Tibial nerve (tissue), 4 donors: Measurements from ENCODE around the gene MRC1. TPM values are rescaled to one million over a fixed set of nuclear protein-coding genes. Genes with fewer than 3 reads are reported as not detected.

Source experiments
- DNase-seq, 2 donors: peaks; one replicate each; pipeline ENCODE4 v3.0.0-alpha.2; 2019; ENCODE audit warnings: low spot score in 2 of 2
- H3K27ac ChIP-seq, 4 donors: fragments of 200-600 bp; sonication (generic) in 3 of 4; one replicate each; pipeline ENCODE4 v1.5.1; 2017 to 2019; ENCODE audit warnings: mild to moderate bottlenecking in 1 of 4
- H3K27me3 ChIP-seq, 2 donors: fragments of 200-600 bp; sonication (generic) in 1 of 2; one replicate each; pipeline versions ENCODE4 v1.5.1 to v1.6.0; 2017 to 2019
- H3K36me3 ChIP-seq, 3 donors: fragments of 200-600 bp; sonication (generic); one replicate each; pipeline ENCODE4 v1.5.1; 2018 to 2019
- H3K4me1 ChIP-seq, 4 donors: fragments of 200-600 bp; sonication (generic) in 3 of 4; one replicate each; pipeline ENCODE4 v1.5.1; 2017 to 2019
- H3K4me3 ChIP-seq, 4 donors: fragments of 200-600 bp; sonication (generic) in 3 of 4; one replicate each; pipeline ENCODE4 v1.5.1; 2017 to 2019; ENCODE audit warnings: mild to moderate bottlenecking in 1 of 4, moderate library complexity in 1 of 4
- H3K9me3 ChIP-seq, 4 donors: fragments of 200-600 bp; sonication (generic) in 3 of 4; one replicate each; pipeline ENCODE4 v1.5.1; 2017 to 2019
- EP300 ChIP-seq, 2 donors: sonication (generic); formaldehyde crosslinking; IDR thresholded peaks; one replicate each; pipeline ENCODE4 v1.6.1; 2017; ENCODE audit warnings: antibody characterized with exemption in 2 of 2, mild to moderate bottlenecking in 1 of 2
- POLR2A ChIP-seq, 2 donors: fragments of 450-650 bp; IDR thresholded peaks; one replicate each; pipeline ENCODE4 v1.6.1; 2017; ENCODE audit warnings: antibody characterized with exemption in 2 of 2, mild to moderate bottlenecking in 2 of 2, moderate library complexity in 2 of 2
- WGBS, 2 donors: methylation state at CpG; one replicate each; pipeline ENCODE4 v1.1.5; 2018; 5-methylcytosine and 5-hydroxymethylcytosine counted together
- total RNA-seq, 4 donors: library from RNA; depleted of rRNA; stranded (reverse); fragments of >200 nt; gene quantifications; one replicate each; pipeline ENCODE4 v1.1.0, GENCODE V29; 2016
- TF ChIP-seq, protein P1 (sequence below), 5 experiments: fragments of 200-600 bp in 3 of 5; fragments of 450-650 bp in 2 of 5; sonication (generic) in 3 of 5; IDR thresholded peaks; one replicate each; pipeline ENCODE4 v1.5.1; 2016 to 2019; ENCODE audit warnings: antibody characterized with exemption in 5 of 5, mild to moderate bottlenecking in 3 of 5, moderate library complexity in 2 of 5

MRC1 gene
- total RNA-seq, 4 donors from 2014 or later = 34.3 to 52.2 (median 44.8) TPM

DNA sequence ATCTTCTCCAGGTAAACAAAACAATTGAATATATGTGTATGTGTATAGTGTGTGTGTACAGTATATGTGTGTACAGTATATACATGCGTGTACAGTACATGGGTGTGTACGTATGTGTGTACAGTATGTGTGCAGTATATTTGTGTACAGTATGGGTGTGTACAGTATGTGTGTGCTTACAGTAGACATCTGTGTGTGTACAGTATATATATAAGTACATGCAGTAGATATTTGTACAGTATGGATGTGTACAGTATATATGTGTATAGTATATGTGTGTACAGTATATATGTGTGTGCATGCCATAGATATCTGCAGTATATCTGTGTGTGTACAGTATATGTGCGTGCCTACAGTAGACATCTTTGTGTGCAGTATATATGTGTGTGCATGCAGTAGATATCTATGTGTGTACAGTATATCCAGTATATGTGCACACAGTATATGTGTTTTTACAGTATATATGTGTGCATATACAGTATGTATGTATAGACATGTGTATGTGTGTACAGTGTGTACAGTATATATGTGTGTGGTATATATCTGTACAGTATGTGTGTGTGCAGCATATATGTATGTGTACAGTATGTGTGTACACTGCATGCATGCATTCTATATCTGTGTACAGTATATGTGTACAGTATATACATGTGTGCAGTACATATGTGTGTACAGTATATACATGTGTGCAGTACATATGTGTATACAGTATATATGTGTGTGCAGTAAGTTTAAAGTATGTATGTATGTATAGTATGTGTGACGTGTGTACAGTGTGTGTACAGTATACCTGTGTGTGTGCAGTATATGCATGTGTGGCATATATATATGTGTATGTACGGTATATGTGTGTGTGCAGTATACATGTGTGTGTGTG lies 105.3 kb downstream of the MRC1 start:
- Histone ChIP-seq H3K4me1 (no peaks in the 10 kb centered on the region), H3K27ac (no peak overlapping the region), H3K36me3 (no peaks in the 10 kb centered on the region), H3K9me3 (no peaks in the 10 kb centered on the region), H3K4me3 (no peak overlapping the region), H3K27me3 (no peaks in the 10 kb centered on the region)
- TF ChIP-seq EP300 (IDR thresholded peaks at IDR 0.05) = no peak
- WGBS, 2 donors = 78 to 96% methylated on average over 5 of the region's 5 CpGs
- DNase-seq = no peak

DNA sequence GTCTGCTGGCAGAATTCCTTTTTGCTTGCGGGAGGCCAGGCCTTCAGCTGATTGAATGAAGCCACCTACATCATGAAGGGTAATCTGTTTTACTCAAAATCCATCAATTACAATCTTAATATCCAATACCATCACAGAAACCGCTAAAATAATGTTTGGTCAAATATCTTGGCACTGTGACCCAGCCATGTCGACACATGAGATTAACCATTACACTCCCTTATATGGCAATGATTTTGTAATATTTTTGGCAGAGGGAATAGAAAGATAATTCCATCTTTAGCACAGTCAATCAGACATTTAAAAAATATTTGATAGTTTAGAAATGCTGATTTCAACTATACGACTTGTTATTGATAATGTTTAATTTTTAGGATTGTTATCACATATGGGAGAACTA lies 106.0 kb downstream of the MRC1 start:
- Histone ChIP-seq H3K4me3 (no peak overlapping the region), H3K27me3 (no peaks in the 10 kb centered on the region), H3K27ac (no peak overlapping the region), H3K36me3 (no peaks in the 10 kb centered on the region), H3K9me3 (no peaks in the 10 kb centered on the region), H3K4me1 (no peaks in the 10 kb centered on the region)
- 69 to 79% methylated on average over 4 of the region's 4 CpGs for WGBS, 2 donors
- TF ChIP-seq, protein P1, sequence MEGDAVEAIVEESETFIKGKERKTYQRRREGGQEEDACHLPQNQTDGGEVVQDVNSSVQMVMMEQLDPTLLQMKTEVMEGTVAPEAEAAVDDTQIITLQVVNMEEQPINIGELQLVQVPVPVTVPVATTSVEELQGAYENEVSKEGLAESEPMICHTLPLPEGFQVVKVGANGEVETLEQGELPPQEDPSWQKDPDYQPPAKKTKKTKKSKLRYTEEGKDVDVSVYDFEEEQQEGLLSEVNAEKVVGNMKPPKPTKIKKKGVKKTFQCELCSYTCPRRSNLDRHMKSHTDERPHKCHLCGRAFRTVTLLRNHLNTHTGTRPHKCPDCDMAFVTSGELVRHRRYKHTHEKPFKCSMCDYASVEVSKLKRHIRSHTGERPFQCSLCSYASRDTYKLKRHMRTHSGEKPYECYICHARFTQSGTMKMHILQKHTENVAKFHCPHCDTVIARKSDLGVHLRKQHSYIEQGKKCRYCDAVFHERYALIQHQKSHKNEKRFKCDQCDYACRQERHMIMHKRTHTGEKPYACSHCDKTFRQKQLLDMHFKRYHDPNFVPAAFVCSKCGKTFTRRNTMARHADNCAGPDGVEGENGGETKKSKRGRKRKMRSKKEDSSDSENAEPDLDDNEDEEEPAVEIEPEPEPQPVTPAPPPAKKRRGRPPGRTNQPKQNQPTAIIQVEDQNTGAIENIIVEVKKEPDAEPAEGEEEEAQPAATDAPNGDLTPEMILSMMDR (IDR thresholded peaks at IDR 0.05) = no peak
- no peak for TF ChIP-seq EP300 (IDR thresholded peaks at IDR 0.05)
- no peak for DNase-seq

DNA sequence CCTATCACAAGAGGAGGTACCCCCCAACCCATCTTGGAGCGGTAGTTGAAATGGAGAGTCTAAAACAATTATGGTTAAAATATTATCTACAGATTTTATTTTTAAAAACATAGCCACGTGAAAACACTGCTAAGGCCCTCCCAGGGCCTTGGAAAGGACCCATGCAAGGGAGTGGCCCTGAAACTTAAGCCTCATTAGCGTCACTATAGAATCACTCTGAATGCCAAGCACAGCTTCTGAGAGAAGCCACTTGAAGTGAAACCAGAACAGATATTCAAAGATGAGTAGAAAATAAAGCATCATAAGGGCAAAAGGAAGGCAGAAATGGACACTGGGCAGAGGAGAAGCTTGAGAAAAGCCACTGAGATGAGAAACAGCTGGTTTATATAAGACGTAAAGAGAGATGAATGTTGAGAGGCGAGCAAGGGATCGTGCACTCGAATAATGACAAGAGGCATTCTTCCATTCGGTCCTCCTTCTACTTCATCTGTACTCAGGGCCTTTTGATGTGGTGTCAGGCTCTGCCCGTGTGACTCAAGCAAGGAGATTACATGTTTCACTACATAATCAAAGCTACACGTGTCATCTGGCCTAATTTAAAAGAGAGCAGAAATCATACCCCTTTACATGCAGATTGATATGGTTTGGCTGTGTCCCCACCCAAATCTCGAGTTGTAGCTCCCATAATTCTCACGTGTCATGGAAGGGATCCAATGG lies 109.2 kb downstream of the MRC1 start:
- H3K27ac ChIP-seq = no peak overlapping the region
- WGBS, 2 donors = 85 to 86% methylated on average over 12 of the region's 12 CpGs
- TF ChIP-seq EP300 (IDR thresholded peaks at IDR 0.05) (no peak), POLR2A (IDR thresholded peaks at IDR 0.05) (no peak)
- TF ChIP-seq, protein P1 (IDR thresholded peaks at IDR 0.05) = no peak

DNA sequence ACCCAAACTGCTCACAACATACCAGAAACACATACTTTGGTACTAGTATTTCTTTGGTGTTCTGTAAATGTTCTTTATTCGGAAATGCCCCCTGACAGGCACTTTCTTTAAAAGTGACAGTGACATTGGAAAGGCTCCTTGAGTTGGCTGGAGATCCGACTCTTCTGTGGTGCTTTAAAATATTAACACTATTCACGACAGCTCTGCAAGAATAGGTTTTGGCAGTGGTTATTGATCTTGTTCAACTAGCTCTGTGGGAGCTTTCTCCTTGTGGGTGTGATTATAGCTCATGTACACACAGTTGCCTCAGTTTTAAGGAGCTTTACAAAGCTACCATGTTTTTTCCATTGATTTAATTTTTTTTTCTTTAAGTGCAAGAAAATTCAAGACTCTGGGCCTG lies 112.2 kb downstream of the MRC1 start:
- TF ChIP-seq EP300 (IDR thresholded peaks at IDR 0.05) (no peak), POLR2A (IDR thresholded peaks at IDR 0.05) (no peak)
- TF ChIP-seq, protein P1 (IDR thresholded peaks at IDR 0.05) = no peak
- Histone ChIP-seq H3K9me3 (no peaks in the 10 kb centered on the region), H3K4me1 (no peaks in the 10 kb centered on the region), H3K27ac (no peak overlapping the region), H3K27me3 (no peaks in the 10 kb centered on the region), H3K36me3 (no peaks in the 10 kb centered on the region), H3K4me3 (no peak overlapping the region)
- no peak for DNase-seq
- WGBS, 2 donors = 66 to 90% methylated on average over 3 of the region's 3 CpGs

More for the DNA sequence above, 109.2 kb downstream of the MRC1 start:
- Histone ChIP-seq H3K4me3 (no peak overlapping the region), H3K4me1 (no peaks in the 10 kb centered on the region), H3K36me3 (no peaks in the 10 kb centered on the region), H3K27me3 (no peaks in the 10 kb centered on the region), H3K9me3 (no peaks in the 10 kb centered on the region)
- no peak for DNase-seq

DNA sequence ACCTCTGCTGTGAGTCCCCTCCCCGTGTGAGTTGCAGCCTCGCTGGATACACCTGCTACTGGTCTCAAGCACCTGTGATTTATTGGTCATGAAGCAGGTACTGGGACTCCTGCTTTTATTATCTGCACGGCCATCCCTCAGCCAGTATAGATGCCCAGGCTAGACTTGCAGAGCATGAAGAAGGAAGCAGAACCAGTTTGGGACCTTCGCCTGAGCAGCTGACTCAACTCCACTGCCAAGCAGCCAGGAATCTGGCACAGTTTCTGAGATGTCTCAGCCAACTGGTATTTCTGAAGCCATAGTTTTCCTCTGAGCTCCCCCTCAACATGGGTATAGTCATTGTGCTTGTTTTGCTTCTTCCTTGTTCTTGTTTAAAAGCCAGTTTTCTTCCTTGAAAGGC lies 114.6 kb downstream of the MRC1 start:
- no peaks in the 10 kb centered on the region for H3K9me3 ChIP-seq
- H3K4me3 ChIP-seq = no peak overlapping the region
- no peaks in the 10 kb centered on the region for H3K27me3 ChIP-seq
- WGBS, 2 donors = 56 to 77% methylated on average over 4 of the region's 4 CpGs
- H3K36me3 ChIP-seq = no peaks in the 10 kb centered on the region
- no peak for DNase-seq
- H3K4me1 ChIP-seq = no peaks in the 10 kb centered on the region
- TF ChIP-seq POLR2A (IDR thresholded peaks at IDR 0.05) = no peak
- TF ChIP-seq, protein P1 (IDR thresholded peaks at IDR 0.05) = no peak
- TF ChIP-seq EP300 (IDR thresholded peaks at IDR 0.05) = no peak
- no peak overlapping the region for H3K27ac ChIP-seq
